CD14-positive monocyte (primary cell): ENCODE measurements around the gene ACSBG1. TPM values are rescaled to one million over a fixed set of nuclear protein-coding genes. Genes with fewer than 3 reads are reported as not detected.

Source experiments
- DNase-seq, 3 donors: peaks; one replicate each; pipeline ENCODE4 v3.0.0-alpha.2; 2011 to 2022
- H2AFZ ChIP-seq: 2 replicates; pipeline ENCODE4 v1.6.0; 2012; ENCODE audit warnings: mild to moderate bottlenecking, low read depth, low read length, inconsistent platforms; ENCODE audit not compliant: insufficient read depth, poor library complexity, severe bottlenecking
- H3K27ac ChIP-seq, 2 donors: 1 replicate in 1 of 2; 2 replicates in 1 of 2; pipeline ENCODE4 v1.5.1; 2012 to 2013; ENCODE audit warnings: low read length in 2 of 2, control low read depth in 1 of 2, inconsistent platforms in 1 of 2, low read depth in 1 of 2, mild to moderate bottlenecking in 1 of 2
- H3K27me3 ChIP-seq, 2 donors: one replicate each; pipeline versions ENCODE4 v1.6.0 to v1.6.1; 2011 to 2013; ENCODE audit warnings: low read length in 2 of 2; ENCODE audit not compliant: control insufficient read depth in 2 of 2, insufficient read depth in 2 of 2
- H3K36me3 ChIP-seq, 2 donors: replicated peaks in 1 of 2; 1 replicate in 1 of 2; 2 replicates in 1 of 2; pipeline versions ENCODE4 v1.5.1 to v1.6.1; 2012 to 2013; ENCODE audit warnings: low read length in 2 of 2, control low read depth in 1 of 2, inconsistent platforms in 1 of 2, mild to moderate bottlenecking in 1 of 2; ENCODE audit not compliant: insufficient read depth in 2 of 2, control insufficient read depth in 1 of 2
- H3K4me1 ChIP-seq, 2 donors: 1 replicate in 1 of 2; 2 replicates in 1 of 2; pipeline versions ENCODE4 v1.5.1 to v1.6.1; 2012 to 2013; ENCODE audit warnings: low read length in 2 of 2, control low read depth in 1 of 2, inconsistent platforms in 1 of 2, mild to moderate bottlenecking in 1 of 2, moderate library complexity in 1 of 2; ENCODE audit not compliant: insufficient read depth in 2 of 2, control insufficient read depth in 1 of 2
- H3K4me2 ChIP-seq: replicated peaks from 2 replicates; pipeline ENCODE3; 2012; ENCODE audit warnings: low read length, moderate library complexity, mild to moderate bottlenecking; ENCODE audit not compliant: poor library complexity, severe bottlenecking; ENCODE audit errors: extremely low read depth
- H3K4me3 ChIP-seq, 3 experiments: fragments of 200-600 bp in 1 of 3; sonication (generic) in 1 of 3; replicated peaks in 1 of 3; 1 replicate in 2 of 3; 2 replicates in 1 of 3; pipeline ENCODE4 v1.5.1; 2011 to 2013; ENCODE audit warnings: low read length in 3 of 3, mild to moderate bottlenecking in 3 of 3, control low read depth in 2 of 3, low read depth in 2 of 3, inconsistent platforms in 1 of 3, moderate library complexity in 1 of 3
- H3K79me2 ChIP-seq: 2 replicates; pipeline ENCODE4 v1.6.0; 2012; ENCODE audit warnings: mild to moderate bottlenecking, control low read depth, inconsistent platforms, low read length, moderate library complexity; ENCODE audit not compliant: insufficient read depth
- H3K9ac ChIP-seq: 2 replicates; pipeline ENCODE4 v1.6.0; 2017; ENCODE audit warnings: low read length, mild to moderate bottlenecking; ENCODE audit not compliant: insufficient read depth, poor library complexity, severe bottlenecking
- H3K9me3 ChIP-seq, 2 donors: replicated peaks in 1 of 2; 1 replicate in 1 of 2; 2 replicates in 1 of 2; pipeline versions ENCODE4 v1.5.1 to v1.6.1; 2012 to 2013; ENCODE audit warnings: low read length in 2 of 2, control low read depth in 1 of 2; ENCODE audit not compliant: control insufficient read depth in 1 of 2, insufficient read depth in 1 of 2
- H4K20me1 ChIP-seq: 2 replicates; pipeline ENCODE4 v1.6.0; 2012; ENCODE audit warnings: mild to moderate bottlenecking, low read length, control low read depth, moderate library complexity; ENCODE audit not compliant: insufficient read depth
- H3K27ac Mint-ChIP-seq, 7 donors: one replicate each; pipeline ENCODE4 v1.8.0; 2020; ENCODE audit warnings: mild to moderate bottlenecking in 7 of 7, mixed read lengths in 7 of 7, moderate library complexity in 6 of 7, inconsistent platforms in 2 of 7
- H3K27me3 Mint-ChIP-seq, 3 donors: one replicate each; pipeline ENCODE4 v1.8.0; 2021 to 2022; ENCODE audit warnings: low read depth in 3 of 3, mild to moderate bottlenecking in 3 of 3, mixed read lengths in 3 of 3, moderate library complexity in 3 of 3, inconsistent platforms in 1 of 3
- H3K36me3 Mint-ChIP-seq, 2 donors: one replicate each; pipeline ENCODE4 v1.8.0; 2020; ENCODE audit warnings: mixed read lengths in 2 of 2, inconsistent platforms in 1 of 2, mild to moderate bottlenecking in 1 of 2
- H3K4me1 Mint-ChIP-seq: one replicate; pipeline ENCODE4 v1.8.0; 2020; ENCODE audit warnings: mild to moderate bottlenecking, mixed read lengths
- H3K4me3 Mint-ChIP-seq, 2 donors: one replicate each; pipeline ENCODE4 v1.8.0; 2020; ENCODE audit warnings: mild to moderate bottlenecking in 2 of 2, mixed read lengths in 2 of 2, moderate library complexity in 1 of 2
- H3K9me3 Mint-ChIP-seq, 7 donors: one replicate each; pipeline ENCODE4 v1.8.0; 2020 to 2022; ENCODE audit warnings: mixed read lengths in 7 of 7, mild to moderate bottlenecking in 6 of 7, moderate library complexity in 6 of 7, inconsistent platforms in 2 of 7
- WGBS: methylation state at CpG from one replicate; pipeline ENCODE4 v1.1.5; 2013; ENCODE audit warnings: missing lambda C conversion rate; ENCODE audit not compliant: insufficient coverage; 5-methylcytosine and 5-hydroxymethylcytosine counted together
- intact Hi-C, 2 donors: fragments of 100-400 bp; cut with micrococcal nuclease; formaldehyde crosslinking; loops; one replicate each; pipeline versions ENCODE4 v1.15.0 to v1.15.1; 2023
- polyA plus RNA-seq, 3 donors: library from polyadenylated mRNA; depleted of rRNA in 1 of 3; unstranded in 2 of 3; stranded (reverse) in 1 of 3; fragments of 300-500 nt in 2 of 3; fragments of >200 nt in 1 of 3; fragmentation: Illumina TruSeq in 2 of 3; gene quantifications; 1 replicate in 2 of 3; 2 replicates in 1 of 3; pipeline ENCODE4 v1.2.3, GENCODE V29; 2012 to 2021
- TF ChIP-seq, protein P1 (sequence below): fragments of 200-600 bp; IDR thresholded peaks from one replicate; pipeline ENCODE4 v1.8.0; 2022; ENCODE audit warnings: antibody characterized with exemption, mild to moderate bottlenecking

The ACSBG1 gene
- polyA plus RNA-seq, 3 donors: 0.01 TPM; not detected in 2

DNA sequence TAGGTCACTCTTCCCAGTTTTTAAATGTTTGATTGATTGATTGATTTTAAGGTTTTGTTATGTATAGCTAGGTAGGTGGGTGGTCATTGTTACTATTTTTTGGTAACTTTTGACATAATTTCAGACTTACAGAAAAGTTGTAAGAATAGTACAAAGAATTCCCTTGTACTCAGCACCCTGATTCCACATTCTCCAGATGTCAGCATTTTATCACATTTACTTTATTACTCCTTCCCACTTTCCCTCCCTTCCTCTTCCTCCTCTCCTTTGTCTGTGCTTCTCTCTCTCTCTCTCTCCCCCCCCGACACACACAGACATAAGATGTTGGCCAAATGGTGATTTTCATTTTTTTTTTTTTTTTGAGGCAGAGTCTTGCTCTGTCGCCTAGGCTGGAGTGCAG lies 70.4 kb downstream of the ACSBG1 start:
- intact Hi-C loops: no loop called here
- Histone ChIP-seq H3K4me2 (no peak overlapping the region), H4K20me1 (no peaks in the 10 kb centered on the region), H3K9me3 (no peaks in the 10 kb centered on the region), H3K9ac (no peak overlapping the region), H3K4me1 (peaks cover 0 to 4% of the 10 kb centered on the region in 2 donors), H3K79me2 (no peaks in the 10 kb centered on the region), H3K36me3 (peaks cover 87 to 98% of the 10 kb centered on the region in 2 donors), H3K27me3 (no peaks in the 10 kb centered on the region), H3K4me3 (no peak overlapping the region), H3K27ac (no peak overlapping the region), H2AFZ (no peak overlapping the region)
- H3K36me3 Mint-ChIP-seq: peaks cover 71 to 84% of the 10 kb centered on the region in 2 donors
- no peak overlapping the region for H3K27ac Mint-ChIP-seq
- H3K27me3 Mint-ChIP-seq: peaks cover 0 to 1% (median 0%) of the 10 kb centered on the region in 3 donors
- H3K9me3 Mint-ChIP-seq: no peaks in the 10 kb centered on the region
- H3K4me3 Mint-ChIP-seq: no peak overlapping the region
- TF ChIP-seq, protein P1, sequence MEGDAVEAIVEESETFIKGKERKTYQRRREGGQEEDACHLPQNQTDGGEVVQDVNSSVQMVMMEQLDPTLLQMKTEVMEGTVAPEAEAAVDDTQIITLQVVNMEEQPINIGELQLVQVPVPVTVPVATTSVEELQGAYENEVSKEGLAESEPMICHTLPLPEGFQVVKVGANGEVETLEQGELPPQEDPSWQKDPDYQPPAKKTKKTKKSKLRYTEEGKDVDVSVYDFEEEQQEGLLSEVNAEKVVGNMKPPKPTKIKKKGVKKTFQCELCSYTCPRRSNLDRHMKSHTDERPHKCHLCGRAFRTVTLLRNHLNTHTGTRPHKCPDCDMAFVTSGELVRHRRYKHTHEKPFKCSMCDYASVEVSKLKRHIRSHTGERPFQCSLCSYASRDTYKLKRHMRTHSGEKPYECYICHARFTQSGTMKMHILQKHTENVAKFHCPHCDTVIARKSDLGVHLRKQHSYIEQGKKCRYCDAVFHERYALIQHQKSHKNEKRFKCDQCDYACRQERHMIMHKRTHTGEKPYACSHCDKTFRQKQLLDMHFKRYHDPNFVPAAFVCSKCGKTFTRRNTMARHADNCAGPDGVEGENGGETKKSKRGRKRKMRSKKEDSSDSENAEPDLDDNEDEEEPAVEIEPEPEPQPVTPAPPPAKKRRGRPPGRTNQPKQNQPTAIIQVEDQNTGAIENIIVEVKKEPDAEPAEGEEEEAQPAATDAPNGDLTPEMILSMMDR: no peak
- no peak for DNase-seq
- no CpG with 5 or more reads among the region's 2 CpGs for WGBS
- peaks cover 5% of the 10 kb centered on the region for H3K4me1 Mint-ChIP-seq

DNA sequence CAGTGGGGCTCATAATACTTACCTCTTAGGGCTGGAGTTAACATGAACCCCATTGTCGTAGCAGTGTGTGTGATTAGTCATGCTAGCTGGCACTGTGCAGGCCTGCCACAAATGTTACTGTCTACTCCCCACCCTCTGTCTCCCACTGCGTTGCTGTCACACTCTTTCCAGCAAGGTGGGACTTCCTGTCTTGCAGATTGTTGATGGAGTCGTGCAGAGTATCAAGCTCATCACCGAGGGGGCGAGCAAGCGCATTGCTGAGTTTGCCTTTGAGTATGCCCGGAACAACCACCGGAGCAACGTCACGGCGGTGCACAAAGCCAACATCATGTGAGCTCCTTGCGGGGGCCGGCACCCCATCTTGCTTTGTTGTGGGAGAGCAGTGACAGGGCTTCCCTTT lies 72.3 kb downstream of the ACSBG1 start:
- Histone ChIP-seq H3K79me2 (no peaks in the 10 kb centered on the region), H4K20me1 (no peaks in the 10 kb centered on the region), H3K9ac (no peak overlapping the region), H3K27me3 (no peaks in the 10 kb centered on the region), H3K27ac (no peak overlapping the region), H2AFZ (no peak overlapping the region), H3K4me1 (no peaks in the 10 kb centered on the region), H3K36me3 (peaks cover 86 to 95% of the 10 kb centered on the region in 2 donors), H3K9me3 (no peaks in the 10 kb centered on the region), H3K4me2 (no peak overlapping the region), H3K4me3 (no peak overlapping the region)
- TF ChIP-seq, protein P1: no peak
- no peak for DNase-seq
- H3K27ac Mint-ChIP-seq: no peak overlapping the region
- no peak overlapping the region for H3K4me3 Mint-ChIP-seq
- peaks cover 0 to 1% (median 0%) of the 10 kb centered on the region in 3 donors for H3K27me3 Mint-ChIP-seq
- peaks cover 4% of the 10 kb centered on the region for H3K4me1 Mint-ChIP-seq
- H3K9me3 Mint-ChIP-seq: no peaks in the 10 kb centered on the region
- WGBS: 88% methylated on average over 5 of the region's 13 CpGs
- peaks cover 72 to 87% of the 10 kb centered on the region in 2 donors for H3K36me3 Mint-ChIP-seq
- intact Hi-C loops: no loop called here
